ENCODE results near the gene TARBP1. TPM values are rescaled to one million over a fixed set of nuclear protein-coding genes. Genes with fewer than 3 reads are reported as not detected.

Gene TARBP1
- total and polyA plus RNA-seq, 2 of the 13 experiments (the other 11 are each of a cell fraction or from before 2014, with no cell fraction given), result 37.7 to 67.0 TPM

DNA sequence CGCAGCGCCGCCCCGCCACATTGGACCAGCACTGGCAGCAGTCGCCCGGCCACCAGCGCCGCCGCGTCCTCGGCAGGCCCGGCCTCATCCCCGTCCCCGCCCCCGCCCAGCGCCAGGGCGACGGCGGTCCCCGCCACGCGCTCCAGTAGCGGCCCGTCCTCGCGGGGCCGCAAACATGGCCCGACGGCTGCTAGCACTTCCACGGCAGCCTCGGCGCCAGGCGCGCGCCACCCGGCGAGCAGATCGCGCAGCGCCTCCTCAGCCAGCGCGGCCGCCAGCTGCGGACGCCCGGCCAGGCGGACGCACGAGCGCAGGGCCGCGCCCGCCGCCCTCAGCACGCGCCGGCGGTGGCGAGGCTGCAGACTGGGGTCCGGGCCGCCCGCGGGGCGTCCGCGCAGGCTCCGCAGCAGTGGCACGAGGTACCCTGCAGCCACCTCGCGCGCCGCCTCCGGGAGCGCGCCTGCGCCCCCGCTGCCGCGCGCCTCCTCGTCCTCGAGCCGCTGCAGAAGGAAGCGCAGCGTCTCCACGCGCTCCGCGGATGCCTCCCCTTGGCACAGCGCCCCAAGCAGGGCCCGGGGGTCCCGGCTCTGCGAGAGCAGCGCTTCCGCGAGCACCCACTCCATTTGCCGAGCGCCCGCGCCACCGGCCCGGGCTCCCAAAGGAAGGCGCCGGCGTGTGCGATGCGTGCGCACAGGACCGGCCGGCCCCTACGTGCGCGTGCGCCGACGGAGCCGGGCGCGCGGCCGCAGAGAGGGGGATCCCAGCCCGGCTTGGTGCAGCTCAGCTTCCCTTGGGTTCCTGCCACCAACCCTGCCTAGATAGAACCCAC is at the start of gene TARBP1 (continued):
- TF ChIP-seq, protein P1, sequence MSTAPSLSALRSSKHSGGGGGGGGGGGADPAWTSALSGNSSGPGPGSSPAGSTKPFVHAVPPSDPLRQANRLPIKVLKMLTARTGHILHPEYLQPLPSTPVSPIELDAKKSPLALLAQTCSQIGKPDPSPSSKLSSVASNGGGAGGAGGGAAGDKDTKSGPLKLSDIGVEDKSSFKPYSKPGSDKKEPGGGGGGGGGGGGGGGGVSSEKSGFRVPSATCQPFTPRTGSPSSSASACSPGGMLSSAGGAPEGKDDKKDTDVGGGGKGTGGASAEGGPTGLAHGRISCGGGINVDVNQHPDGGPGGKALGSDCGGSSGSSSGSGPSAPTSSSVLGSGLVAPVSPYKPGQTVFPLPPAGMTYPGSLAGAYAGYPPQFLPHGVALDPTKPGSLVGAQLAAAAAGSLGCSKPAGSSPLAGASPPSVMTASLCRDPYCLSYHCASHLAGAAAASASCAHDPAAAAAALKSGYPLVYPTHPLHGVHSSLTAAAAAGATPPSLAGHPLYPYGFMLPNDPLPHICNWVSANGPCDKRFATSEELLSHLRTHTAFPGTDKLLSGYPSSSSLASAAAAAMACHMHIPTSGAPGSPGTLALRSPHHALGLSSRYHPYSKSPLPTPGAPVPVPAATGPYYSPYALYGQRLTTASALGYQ (CRISPR knock-in tag; IDR thresholded peaks at IDR 0.05), result no peak
- TF ChIP-seq, protein P2, sequence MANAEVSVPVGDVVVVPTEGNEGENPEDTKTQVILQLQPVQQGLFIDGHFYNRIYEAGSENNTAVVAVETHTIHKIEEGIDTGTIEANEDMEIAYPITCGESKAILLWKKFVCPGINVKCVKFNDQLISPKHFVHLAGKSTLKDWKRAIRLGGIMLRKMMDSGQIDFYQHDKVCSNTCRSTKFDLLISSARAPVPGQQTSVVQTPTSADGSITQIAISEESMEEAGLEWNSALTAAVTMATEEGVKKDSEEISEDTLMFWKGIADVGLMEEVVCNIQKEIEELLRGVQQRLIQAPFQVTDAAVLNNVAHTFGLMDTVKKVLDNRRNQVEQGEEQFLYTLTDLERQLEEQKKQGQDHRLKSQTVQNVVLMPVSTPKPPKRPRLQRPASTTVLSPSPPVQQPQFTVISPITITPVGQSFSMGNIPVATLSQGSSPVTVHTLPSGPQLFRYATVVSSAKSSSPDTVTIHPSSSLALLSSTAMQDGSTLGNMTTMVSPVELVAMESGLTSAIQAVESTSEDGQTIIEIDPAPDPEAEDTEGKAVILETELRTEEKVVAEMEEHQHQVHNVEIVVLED (CRISPR knock-in tag; IDR thresholded peaks at IDR 0.05; ENCODE audit: borderline replicate concordance), result peak; percentile 91
- TF ChIP-seq REPIN1 (CRISPR knock-in tag; IDR thresholded peaks at IDR 0.05; ENCODE audit: borderline replicate concordance, low read depth) (no peak), ZBTB3 (CRISPR knock-in tag; IDR thresholded peaks at IDR 0.05; ENCODE audit: borderline replicate concordance, low read depth) (no peak), ZNF256 (CRISPR knock-in tag; conservative IDR thresholded peaks at IDR 0.05) (no peak), SCMH1 (CRISPR knock-in tag; IDR thresholded peaks at IDR 0.05; ENCODE audit: borderline replicate concordance) (no peak), ZNF468 (CRISPR knock-in tag; IDR thresholded peaks at IDR 0.05) (no peak), ZNF724P (CRISPR knock-in tag; IDR thresholded peaks at IDR 0.05; ENCODE audit: borderline replicate concordance) (peak; percentile 16; the same call in 1 of the 2 replicates), HMGA1 (CRISPR knock-in tag; conservative IDR thresholded peaks at IDR 0.05) (no peak)
- TF ChIP-seq, protein P3, sequence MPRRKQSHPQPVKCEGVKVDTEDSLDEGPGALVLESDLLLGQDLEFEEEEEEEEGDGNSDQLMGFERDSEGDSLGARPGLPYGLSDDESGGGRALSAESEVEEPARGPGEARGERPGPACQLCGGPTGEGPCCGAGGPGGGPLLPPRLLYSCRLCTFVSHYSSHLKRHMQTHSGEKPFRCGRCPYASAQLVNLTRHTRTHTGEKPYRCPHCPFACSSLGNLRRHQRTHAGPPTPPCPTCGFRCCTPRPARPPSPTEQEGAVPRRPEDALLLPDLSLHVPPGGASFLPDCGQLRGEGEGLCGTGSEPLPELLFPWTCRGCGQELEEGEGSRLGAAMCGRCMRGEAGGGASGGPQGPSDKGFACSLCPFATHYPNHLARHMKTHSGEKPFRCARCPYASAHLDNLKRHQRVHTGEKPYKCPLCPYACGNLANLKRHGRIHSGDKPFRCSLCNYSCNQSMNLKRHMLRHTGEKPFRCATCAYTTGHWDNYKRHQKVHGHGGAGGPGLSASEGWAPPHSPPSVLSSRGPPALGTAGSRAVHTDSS (CRISPR knock-in tag; conservative IDR thresholded peaks at IDR 0.05), result 0 out of 2 replicates have a peak, but pooled peaks have one; percentile 62
- TF ChIP-seq, protein P4, sequence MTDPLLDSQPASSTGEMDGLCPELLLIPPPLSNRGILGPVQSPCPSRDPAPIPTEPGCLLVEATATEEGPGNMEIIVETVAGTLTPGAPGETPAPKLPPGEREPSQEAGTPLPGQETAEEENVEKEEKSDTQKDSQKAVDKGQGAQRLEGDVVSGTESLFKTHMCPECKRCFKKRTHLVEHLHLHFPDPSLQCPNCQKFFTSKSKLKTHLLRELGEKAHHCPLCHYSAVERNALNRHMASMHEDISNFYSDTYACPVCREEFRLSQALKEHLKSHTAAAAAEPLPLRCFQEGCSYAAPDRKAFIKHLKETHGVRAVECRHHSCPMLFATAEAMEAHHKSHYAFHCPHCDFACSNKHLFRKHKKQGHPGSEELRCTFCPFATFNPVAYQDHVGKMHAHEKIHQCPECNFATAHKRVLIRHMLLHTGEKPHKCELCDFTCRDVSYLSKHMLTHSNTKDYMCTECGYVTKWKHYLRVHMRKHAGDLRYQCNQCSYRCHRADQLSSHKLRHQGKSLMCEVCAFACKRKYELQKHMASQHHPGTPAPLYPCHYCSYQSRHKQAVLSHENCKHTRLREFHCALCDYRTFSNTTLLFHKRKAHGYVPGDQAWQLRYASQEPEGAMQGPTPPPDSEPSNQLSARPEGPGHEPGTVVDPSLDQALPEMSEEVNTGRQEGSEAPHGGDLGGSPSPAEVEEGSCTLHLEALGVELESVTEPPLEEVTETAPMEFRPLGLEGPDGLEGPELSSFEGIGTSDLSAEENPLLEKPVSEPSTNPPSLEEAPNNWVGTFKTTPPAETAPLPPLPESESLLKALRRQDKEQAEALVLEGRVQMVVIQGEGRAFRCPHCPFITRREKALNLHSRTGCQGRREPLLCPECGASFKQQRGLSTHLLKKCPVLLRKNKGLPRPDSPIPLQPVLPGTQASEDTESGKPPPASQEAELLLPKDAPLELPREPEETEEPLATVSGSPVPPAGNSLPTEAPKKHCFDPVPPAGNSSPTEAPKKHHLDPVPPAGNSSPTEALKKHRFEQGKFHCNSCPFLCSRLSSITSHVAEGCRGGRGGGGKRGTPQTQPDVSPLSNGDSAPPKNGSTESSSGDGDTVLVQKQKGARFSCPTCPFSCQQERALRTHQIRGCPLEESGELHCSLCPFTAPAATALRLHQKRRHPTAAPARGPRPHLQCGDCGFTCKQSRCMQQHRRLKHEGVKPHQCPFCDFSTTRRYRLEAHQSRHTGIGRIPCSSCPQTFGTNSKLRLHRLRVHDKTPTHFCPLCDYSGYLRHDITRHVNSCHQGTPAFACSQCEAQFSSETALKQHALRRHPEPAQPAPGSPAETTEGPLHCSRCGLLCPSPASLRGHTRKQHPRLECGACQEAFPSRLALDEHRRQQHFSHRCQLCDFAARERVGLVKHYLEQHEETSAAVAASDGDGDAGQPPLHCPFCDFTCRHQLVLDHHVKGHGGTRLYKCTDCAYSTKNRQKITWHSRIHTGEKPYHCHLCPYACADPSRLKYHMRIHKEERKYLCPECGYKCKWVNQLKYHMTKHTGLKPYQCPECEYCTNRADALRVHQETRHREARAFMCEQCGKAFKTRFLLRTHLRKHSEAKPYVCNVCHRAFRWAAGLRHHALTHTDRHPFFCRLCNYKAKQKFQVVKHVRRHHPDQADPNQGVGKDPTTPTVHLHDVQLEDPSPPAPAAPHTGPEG (CRISPR knock-in tag; IDR thresholded peaks at IDR 0.05), result no peak
- TF ChIP-seq, protein P5, sequence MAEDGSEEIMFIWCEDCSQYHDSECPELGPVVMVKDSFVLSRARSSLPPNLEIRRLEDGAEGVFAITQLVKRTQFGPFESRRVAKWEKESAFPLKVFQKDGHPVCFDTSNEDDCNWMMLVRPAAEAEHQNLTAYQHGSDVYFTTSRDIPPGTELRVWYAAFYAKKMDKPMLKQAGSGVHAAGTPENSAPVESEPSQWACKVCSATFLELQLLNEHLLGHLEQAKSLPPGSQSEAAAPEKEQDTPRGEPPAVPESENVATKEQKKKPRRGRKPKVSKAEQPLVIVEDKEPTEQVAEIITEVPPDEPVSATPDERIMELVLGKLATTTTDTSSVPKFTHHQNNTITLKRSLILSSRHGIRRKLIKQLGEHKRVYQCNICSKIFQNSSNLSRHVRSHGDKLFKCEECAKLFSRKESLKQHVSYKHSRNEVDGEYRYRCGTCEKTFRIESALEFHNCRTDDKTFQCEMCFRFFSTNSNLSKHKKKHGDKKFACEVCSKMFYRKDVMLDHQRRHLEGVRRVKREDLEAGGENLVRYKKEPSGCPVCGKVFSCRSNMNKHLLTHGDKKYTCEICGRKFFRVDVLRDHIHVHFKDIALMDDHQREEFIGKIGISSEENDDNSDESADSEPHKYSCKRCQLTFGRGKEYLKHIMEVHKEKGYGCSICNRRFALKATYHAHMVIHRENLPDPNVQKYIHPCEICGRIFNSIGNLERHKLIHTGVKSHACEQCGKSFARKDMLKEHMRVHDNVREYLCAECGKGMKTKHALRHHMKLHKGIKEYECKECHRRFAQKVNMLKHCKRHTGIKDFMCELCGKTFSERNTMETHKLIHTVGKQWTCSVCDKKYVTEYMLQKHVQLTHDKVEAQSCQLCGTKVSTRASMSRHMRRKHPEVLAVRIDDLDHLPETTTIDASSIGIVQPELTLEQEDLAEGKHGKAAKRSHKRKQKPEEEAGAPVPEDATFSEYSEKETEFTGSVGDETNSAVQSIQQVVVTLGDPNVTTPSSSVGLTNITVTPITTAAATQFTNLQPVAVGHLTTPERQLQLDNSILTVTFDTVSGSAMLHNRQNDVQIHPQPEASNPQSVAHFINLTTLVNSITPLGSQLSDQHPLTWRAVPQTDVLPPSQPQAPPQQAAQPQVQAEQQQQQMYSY (CRISPR knock-in tag; IDR thresholded peaks at IDR 0.05), result no peak
